Transverse colon (tissue), 3 donors: ENCODE results near the gene NEDD4L.

ENCODE experiments used
- CTCF ChIP-seq, 5 experiments: fragments of 200-600 bp in 3 of 5; fragments of 450-650 bp in 2 of 5; sonication (generic) in 3 of 5; IDR thresholded peaks; 1 replicate in 2 of 5; 2 replicates in 3 of 5; pipeline ENCODE4 v1.5.1; 2016 to 2017; ENCODE audit warnings: antibody characterized with exemption in 5 of 5, inconsistent platforms in 3 of 5, mild to moderate bottlenecking in 2 of 5, moderate library complexity in 1 of 5
- POLR2A ChIP-seq: fragments of 450-650 bp; IDR thresholded peaks from one replicate; pipeline ENCODE4 v1.6.1; 2016; ENCODE audit warnings: antibody characterized with exemption, mild to moderate bottlenecking, moderate library complexity

GRCh38 chr18:58401191-58401590 lies 357.2 kb downstream of the NEDD4L start:
- TF ChIP-seq CTCF (IDR thresholded peaks at IDR 0.05) (no peak), POLR2A (no peak)
